SK-N-SH treated with all-trans-retinoic acid at 6 μM for 48 hours (cell line): ENCODE results near the gene SCEL.

Source experiments
- ATAC-seq: fragments of 200-7000 bp; cut with Tn5 transposase; 3 replicates; pipeline ENCODE4 v1.9.1; 2020; ENCODE audit warnings: mild to moderate bottlenecking, moderate library complexity
- ARNTL ChIP-seq: fragments of 450-650 bp; formaldehyde crosslinking; IDR thresholded peaks from 2 replicates; pipeline ENCODE4 v1.5.0; 2020; ENCODE audit warnings: low read depth, mild to moderate bottlenecking, moderate library complexity, borderline replicate concordance
- BACH2 ChIP-seq: fragments of 250-450 bp; sonication (Bioruptor Pico); IDR thresholded peaks from 2 replicates; pipeline ENCODE4 v1.9.0; 2021; ENCODE audit warnings: mild to moderate bottlenecking, borderline replicate concordance
- CREB5 ChIP-seq: fragments of 250-450 bp; sonication (Bioruptor Pico); IDR thresholded peaks from 2 replicates; pipeline ENCODE4 v1.5.1; 2020; ENCODE audit warnings: low read depth, mild to moderate bottlenecking, moderate library complexity
- CSDC2 ChIP-seq: fragments of 250-450 bp; sonication (Bioruptor Pico); IDR thresholded peaks from 2 replicates; pipeline ENCODE4 v1.5.0; 2020; ENCODE audit warnings: mild to moderate bottlenecking, moderate library complexity
- CSRNP3 ChIP-seq: fragments of 250-450 bp; sonication (Bioruptor Pico); IDR thresholded peaks from 2 replicates; pipeline ENCODE4 v1.5.1; 2021; ENCODE audit warnings: mild to moderate bottlenecking, moderate library complexity
- ESRRG ChIP-seq: fragments of 250-450 bp; sonication (Bioruptor Pico); IDR thresholded peaks from 2 replicates; pipeline ENCODE4 v1.6.1; 2021; ENCODE audit warnings: mild to moderate bottlenecking
- GLIS3 ChIP-seq: fragments of 250-450 bp; sonication (Bioruptor Pico); IDR thresholded peaks from 2 replicates; pipeline ENCODE4 v1.5.0; 2020; ENCODE audit warnings: mild to moderate bottlenecking, moderate library complexity
- ISL1 ChIP-seq: fragments of 250-450 bp; sonication (Bioruptor Pico); IDR thresholded peaks from 2 replicates; pipeline ENCODE4 v2.1.2; 2022; ENCODE audit warnings: mild to moderate bottlenecking, moderate library complexity
- OSR1 ChIP-seq: fragments of 250-450 bp; sonication (Bioruptor Pico); IDR thresholded peaks from 2 replicates; pipeline ENCODE4 v1.8.0; 2022; ENCODE audit warnings: moderate library complexity, mild to moderate bottlenecking, inconsistent platforms
- PATZ1 ChIP-seq: fragments of 250-450 bp; sonication (Bioruptor Pico); IDR thresholded peaks from 2 replicates; pipeline ENCODE4 v1.8.0; 2020; ENCODE audit warnings: mild to moderate bottlenecking, moderate library complexity, borderline replicate concordance
- PPARA ChIP-seq: fragments of 250-450 bp; sonication (Bioruptor Pico); IDR thresholded peaks from 2 replicates; pipeline ENCODE4 v1.5.0; 2020; ENCODE audit warnings: mild to moderate bottlenecking, borderline replicate concordance
- RARB ChIP-seq: fragments of 250-450 bp; sonication (Bioruptor Pico); IDR thresholded peaks from 2 replicates; pipeline ENCODE4 v1.8.0; 2021; ENCODE audit warnings: mild to moderate bottlenecking, moderate library complexity
- SNAI2 ChIP-seq: fragments of 250-450 bp; sonication (Bioruptor Pico); IDR thresholded peaks from 2 replicates; pipeline ENCODE4 v1.5.0; 2020; ENCODE audit warnings: mild to moderate bottlenecking, moderate library complexity
- TCF4 ChIP-seq: fragments of 250-450 bp; sonication (Bioruptor Pico); IDR thresholded peaks from 2 replicates; pipeline ENCODE4 v1.8.0; 2021; ENCODE audit warnings: mild to moderate bottlenecking, moderate library complexity, borderline replicate concordance
- TOX ChIP-seq: fragments of 250-450 bp; sonication (Bioruptor Pico); IDR thresholded peaks from 2 replicates; pipeline ENCODE4 v1.8.0; 2021; ENCODE audit warnings: mild to moderate bottlenecking, moderate library complexity, borderline replicate concordance
- TSHZ2 ChIP-seq: fragments of 250-450 bp; sonication (Bioruptor Pico); IDR thresholded peaks from 2 replicates; pipeline ENCODE4 v1.5.0; 2020; ENCODE audit warnings: mild to moderate bottlenecking, moderate library complexity
- ZC3H10 ChIP-seq: fragments of 250-450 bp; sonication (Bioruptor Pico); IDR thresholded peaks from 2 replicates; pipeline ENCODE4 v1.5.1; 2021; ENCODE audit warnings: mild to moderate bottlenecking, moderate library complexity
- ZFP3 ChIP-seq: fragments of 250-450 bp; sonication (Bioruptor Pico); IDR thresholded peaks from 2 replicates; pipeline ENCODE4 v1.5.0; 2020; ENCODE audit warnings: mild to moderate bottlenecking, moderate library complexity
- ZFP30 ChIP-seq: fragments of 450-650 bp; formaldehyde crosslinking; IDR thresholded peaks from 2 replicates; pipeline ENCODE4 v1.5.0; 2022; ENCODE audit warnings: mild to moderate bottlenecking, moderate library complexity
- ZNF565 ChIP-seq: fragments of 450-650 bp; formaldehyde crosslinking; conservative IDR thresholded peaks from 2 replicates; pipeline ENCODE4 v1.5.0; 2020; ENCODE audit warnings: low read depth, mild to moderate bottlenecking, moderate library complexity
- ZNF70 ChIP-seq: fragments of 450-650 bp; formaldehyde crosslinking; IDR thresholded peaks from 2 replicates; pipeline ENCODE4 v1.5.0; 2020; ENCODE audit warnings: mild to moderate bottlenecking, moderate library complexity
- ZNF8 ChIP-seq: fragments of 450-650 bp; formaldehyde crosslinking; IDR thresholded peaks from 2 replicates; pipeline ENCODE4 v1.5.0; 2020; ENCODE audit warnings: mild to moderate bottlenecking, moderate library complexity
- TF ChIP-seq, protein P1 (sequence below): fragments of 250-450 bp; sonication (Bioruptor Pico); IDR thresholded peaks from 2 replicates; pipeline ENCODE4 v1.8.0; 2021; ENCODE audit warnings: low read depth, mild to moderate bottlenecking, moderate library complexity, borderline replicate concordance

SCEL gene

GRCh38 chr13:77515785-77516184, 19.7 kb upstream of the SCEL start:
- TF ChIP-seq OSR1 (no peak), GLIS3 (CRISPR knock-in tag) (no peak), RARB (CRISPR knock-in tag) (no peak), SNAI2 (CRISPR knock-in tag) (no peak), ZNF8 (no peak)
- peak; percentile 43 for ATAC-seq

DNA sequence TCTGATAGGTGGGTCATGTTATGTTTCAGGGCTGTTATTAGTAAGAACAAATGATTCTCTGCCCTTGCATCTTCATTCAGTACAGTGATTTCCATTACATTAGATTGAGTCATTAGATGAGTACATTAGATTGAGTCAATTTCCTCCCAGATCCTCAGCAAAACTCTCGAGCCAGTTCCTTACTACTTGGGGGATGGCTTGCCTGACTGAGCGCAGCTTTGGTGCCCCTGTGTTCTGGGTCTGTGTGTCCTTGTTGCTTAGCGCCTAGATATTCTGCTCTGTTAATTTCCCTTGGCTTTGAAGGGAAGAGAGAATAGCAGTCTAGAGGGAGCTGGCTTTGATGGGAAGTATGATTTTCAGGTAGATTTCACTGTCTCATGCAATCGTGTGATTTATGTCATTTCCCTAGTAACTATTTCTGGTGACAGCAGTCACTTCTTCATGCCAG, 19.1 kb upstream of the SCEL start:
- TF ChIP-seq BACH2 (CRISPR knock-in tag) (no peak), PPARA (CRISPR knock-in tag) (no peak), GLIS3 (CRISPR knock-in tag) (no peak), PATZ1 (no peak), ZNF70 (CRISPR knock-in tag) (no peak), ZNF8 (no peak), ZNF565 (CRISPR knock-in tag) (no peak), ESRRG (CRISPR knock-in tag) (no peak), TCF4 (CRISPR knock-in tag) (no peak), ISL1 (CRISPR knock-in tag) (no peak), ZC3H10 (no peak), TSHZ2 (CRISPR knock-in tag) (no peak), SNAI2 (CRISPR knock-in tag) (no peak), TOX (CRISPR knock-in tag) (no peak), CSDC2 (CRISPR knock-in tag) (no peak), CSRNP3 (CRISPR knock-in tag) (no peak), CREB5 (CRISPR knock-in tag) (no peak), ZFP3 (CRISPR knock-in tag) (no peak)
- TF ChIP-seq, protein P1, sequence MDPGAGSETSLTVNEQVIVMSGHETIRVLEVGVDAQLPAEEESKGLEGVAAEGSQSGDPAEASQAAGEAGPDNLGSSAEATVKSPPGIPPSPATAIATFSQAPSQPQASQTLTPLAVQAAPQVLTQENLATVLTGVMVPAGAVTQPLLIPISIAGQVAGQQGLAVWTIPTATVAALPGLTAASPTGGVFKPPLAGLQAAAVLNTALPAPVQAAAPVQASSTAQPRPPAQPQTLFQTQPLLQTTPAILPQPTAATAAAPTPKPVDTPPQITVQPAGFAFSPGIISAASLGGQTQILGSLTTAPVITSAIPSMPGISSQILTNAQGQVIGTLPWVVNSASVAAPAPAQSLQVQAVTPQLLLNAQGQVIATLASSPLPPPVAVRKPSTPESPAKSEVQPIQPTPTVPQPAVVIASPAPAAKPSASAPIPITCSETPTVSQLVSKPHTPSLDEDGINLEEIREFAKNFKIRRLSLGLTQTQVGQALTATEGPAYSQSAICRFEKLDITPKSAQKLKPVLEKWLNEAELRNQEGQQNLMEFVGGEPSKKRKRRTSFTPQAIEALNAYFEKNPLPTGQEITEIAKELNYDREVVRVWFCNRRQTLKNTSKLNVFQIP (CRISPR knock-in tag), result no peak
- peak; percentile 90 for ATAC-seq

- ATAC-seq, result no peak
- TF ChIP-seq CSRNP3 (CRISPR knock-in tag) (no peak), ZNF8 (no peak), ZFP30 (CRISPR knock-in tag) (no peak), CREB5 (CRISPR knock-in tag) (no peak), RARB (CRISPR knock-in tag) (no peak), TOX (CRISPR knock-in tag) (no peak), ZFP3 (CRISPR knock-in tag) (no peak), ESRRG (CRISPR knock-in tag) (no peak), ZC3H10 (no peak), CSDC2 (CRISPR knock-in tag) (no peak), GLIS3 (CRISPR knock-in tag) (no peak), TSHZ2 (CRISPR knock-in tag) (no peak), ARNTL (CRISPR knock-in tag) (no peak), TCF4 (CRISPR knock-in tag) (no peak)
These were observed 17.2 kb upstream of the SCEL start for GRCh38 chr13:77518266-77518665.
